LHCN-M2 (cell line): ENCODE results near the gene MRPL12. TPM values are rescaled to one million over a fixed set of nuclear protein-coding genes. Genes with fewer than 3 reads are reported as not detected.

ENCODE experiments used
- DNase-seq: peaks from one replicate; pipeline ENCODE4 v3.0.0-alpha.2; 2012; ENCODE audit warnings: low read depth
- total RNA-seq: library from RNA; depleted of rRNA; stranded (reverse); fragments of >200 nt; gene quantifications from 2 replicates; pipeline ENCODE4 v1.2.3, GENCODE V29; 2014

The MRPL12 gene
- total RNA-seq, 1 experiment from 2014 or later, result 31.3 TPM

DNA sequence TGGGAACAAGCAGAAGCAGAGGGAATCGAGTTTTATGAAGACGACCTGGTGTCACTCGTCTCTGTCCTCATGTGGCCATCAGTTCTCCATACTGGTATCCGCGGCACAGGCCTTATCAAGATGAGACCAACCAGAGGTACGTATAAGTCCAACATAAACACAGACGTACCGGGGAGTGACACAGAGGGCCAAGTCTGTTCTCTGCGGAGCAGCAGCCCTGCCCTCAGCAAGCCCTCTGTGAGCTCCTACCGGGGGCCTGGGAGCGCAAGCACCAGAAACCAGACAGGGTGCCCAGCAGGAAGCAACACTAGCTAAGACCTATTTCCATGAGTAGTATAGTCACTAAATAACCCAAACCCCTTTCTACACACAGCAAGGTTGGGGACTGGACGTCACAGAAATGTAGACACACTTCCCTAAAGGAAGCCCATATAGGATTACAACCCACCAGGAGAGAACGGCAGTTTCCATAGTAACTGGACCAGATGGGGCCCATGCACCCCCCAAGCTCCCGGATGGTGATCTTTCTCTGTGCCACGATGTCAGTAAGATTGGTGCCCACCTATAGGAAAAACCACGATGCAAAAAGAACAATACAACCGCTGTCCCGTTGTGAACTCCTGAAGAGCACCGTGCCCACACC is 20.5 kb upstream of the MRPL12 start:
- no peak for DNase-seq

DNA sequence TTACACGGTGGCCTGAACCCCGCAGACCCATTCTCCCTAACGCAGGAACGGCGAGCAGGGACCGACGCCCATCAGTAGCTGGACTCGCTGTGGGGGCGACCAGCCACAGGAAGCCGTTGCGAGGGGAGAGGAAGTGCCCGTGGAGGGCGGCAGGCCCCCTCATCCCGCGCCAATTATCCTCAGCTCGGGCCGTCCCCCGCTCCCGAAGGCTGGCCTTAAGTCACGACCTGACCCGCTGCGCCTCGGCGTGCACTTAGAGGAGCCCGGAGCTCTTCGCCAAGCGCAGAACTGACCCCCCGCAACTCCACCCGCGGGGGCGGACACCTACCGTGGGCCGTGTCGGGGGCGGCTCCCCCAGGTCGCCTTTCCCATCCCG is 20.0 kb upstream of the MRPL12 start:
- DNase-seq, result no peak

DNA sequence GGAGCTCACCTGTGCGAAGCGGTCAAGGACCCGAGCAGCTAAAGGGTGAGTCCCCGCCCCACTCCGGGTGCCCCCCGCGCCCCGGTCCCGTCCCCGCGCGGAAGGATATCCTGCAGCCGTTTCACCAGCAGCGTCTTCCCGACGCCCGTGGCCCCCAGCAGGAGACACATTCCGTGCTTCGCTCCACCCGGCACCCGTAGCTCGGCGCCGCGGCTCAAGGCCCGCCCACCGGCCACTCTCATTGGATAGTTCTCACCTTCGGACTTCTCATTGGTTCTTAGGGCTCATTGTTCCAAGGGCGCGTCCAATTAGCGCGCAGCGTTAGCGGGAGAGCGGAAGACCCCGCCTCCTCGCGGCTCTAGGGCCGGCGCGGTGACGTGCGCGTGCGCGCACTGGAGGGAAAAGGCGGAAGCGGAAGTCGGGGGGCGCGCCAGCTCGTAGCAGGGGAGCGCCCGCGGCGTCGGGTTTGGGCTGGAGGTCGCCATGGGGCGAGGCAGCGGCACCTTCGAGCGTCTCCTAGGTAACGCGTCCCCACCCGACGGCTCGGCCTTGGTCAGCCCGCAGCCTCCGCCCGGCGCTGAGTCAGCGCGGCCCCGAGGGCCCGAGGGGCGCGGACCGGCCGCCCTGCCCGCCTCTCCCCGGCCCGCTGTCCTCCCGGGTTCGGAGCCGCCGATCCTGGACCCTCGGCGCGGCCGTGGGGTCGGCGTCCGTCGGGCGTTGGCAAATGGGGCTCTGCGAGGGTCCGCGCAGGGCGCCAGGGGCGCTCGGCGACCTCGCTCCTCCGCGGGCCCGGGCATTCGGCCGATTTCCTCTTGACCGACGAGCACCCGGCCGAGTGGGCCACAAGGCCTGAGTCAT is 19.4 kb upstream of the MRPL12 start, which contains the start of the genes ARL16 and HGS:
Gene ARL16 (minus strand): TSS at position 214 of the 858 bp plus-strand sequence. CDS start 44 bp downstream, at position 170.
Gene HGS (plus strand): TSS at position 428 of the 858 bp plus-strand sequence. CDS start 56 bp downstream, at position 484.
- peak; percentile 99 for DNase-seq

DNA sequence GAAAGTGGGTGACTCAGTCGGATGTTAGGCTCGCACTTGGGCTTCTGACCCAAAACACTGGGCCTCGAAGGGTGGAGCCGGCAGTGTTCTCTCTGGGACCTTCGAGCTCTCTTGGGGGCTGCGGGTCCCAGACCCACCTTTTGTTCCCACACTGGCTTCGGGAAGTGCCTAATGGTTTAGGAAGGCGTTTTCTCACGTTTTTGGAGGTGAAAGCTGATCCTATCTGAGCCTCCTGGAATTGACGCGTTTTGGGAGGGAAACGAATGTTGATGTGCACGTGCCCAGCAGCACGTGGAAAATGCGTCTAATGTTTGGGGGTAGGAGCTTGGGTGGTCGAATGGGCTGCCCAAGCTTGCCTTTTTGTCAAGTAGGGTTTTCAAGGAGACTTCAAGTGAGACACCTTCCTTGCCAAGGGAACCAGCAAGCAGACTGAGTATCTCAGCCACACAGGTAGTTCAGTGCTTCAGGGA is 18.7 kb upstream of the MRPL12 start:
- peak; percentile 88 for DNase-seq

DNA sequence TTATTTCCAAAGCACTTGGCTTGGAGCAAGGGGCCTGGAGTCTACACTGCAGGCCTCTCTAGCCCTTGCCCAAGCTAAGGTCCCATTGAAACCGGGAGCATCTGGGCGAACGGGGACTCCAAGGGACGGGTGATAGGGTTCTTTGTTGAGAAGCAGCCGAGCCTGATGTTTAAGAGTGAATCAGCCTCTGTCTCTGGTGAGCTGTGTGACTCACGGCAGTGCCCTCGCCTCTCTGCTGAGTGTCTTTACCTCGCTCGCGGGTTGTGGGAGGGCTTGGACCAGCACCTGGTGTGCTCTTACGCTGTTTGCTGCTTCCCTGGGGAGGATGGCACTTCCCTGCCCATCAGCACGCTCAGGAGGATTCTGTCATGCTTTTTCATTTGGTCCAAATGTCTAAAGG is 18.1 kb upstream of the MRPL12 start:
- DNase-seq, result peak; percentile 87

DNA sequence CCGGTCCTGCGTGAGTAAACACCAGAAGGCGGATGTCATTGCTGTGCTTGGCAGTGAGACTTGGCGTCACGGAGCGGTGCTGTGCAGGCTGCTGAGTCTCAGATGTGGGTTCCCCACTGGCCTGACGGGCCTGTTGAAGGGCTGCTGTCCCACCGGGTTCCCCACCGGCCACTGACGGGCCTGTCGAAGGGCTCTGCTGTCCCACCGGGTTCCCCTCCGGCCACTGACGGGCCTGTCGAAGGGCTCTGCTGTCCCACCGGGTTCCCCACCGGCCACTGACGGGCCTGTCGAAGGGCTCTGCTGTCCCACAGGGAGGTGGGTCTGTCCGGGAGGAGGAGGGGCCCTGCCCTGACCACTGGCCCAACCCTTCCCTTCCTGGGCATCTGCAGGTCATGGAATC is 16.6 kb upstream of the MRPL12 start:
- DNase-seq, result no peak

DNA sequence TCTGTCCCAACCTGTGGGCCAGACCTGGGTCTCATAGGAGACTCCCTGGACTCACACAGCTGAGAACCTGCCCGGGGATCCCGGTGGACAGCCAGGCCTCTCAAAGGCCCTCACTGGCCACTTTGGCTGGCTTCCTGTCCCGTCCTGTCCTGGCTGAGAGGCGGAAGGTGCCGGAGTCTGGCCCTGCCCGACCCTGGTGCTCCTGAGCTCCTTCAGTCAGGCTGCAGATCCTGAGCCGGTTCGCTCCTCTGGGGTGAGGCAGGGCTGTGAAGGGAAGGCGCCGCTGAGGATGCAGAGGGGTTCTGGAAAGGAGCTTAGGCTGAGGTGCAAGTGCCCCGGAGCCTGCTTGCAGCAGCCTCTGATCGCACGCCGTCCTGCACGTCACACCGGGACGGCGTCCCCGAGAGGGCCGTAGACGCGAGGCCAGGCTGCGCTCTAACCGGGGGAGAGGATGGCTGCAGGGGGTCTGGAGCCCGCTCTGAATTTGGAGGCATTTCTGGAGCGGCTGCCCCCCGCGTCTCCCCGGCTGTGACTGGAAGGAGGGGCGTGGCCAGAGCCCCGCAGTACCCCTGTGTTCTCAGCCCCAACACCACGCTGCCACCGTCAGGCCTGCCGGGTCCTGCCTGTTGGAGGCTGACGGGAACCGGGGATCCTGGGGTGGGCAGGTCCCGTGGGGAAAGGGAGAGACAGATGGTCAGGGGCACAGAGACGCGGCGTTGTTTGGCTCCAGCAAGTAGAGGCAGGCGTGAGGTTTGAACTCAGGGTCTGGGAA is 15.2 kb upstream of the MRPL12 start:
- DNase-seq, result no peak

DNA sequence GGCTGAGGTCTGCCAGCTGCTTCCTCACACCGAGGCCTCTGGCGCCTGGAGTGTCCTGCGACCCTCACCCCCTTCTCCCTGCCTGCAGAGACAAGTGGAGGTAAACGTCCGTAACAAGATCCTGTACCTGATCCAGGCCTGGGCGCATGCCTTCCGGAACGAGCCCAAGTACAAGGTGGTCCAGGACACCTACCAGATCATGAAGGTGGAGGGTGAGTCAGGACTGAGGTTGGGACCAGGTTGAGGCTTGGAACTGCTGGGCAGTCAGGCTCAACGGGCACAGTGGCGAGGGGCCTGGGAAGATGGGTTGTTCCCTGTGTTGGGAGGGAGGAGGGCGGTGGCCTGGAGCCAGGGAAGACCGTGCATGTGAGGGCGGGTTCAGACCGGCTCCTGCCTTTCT is 14.6 kb upstream of the MRPL12 start:
- DNase-seq, result no peak

DNA sequence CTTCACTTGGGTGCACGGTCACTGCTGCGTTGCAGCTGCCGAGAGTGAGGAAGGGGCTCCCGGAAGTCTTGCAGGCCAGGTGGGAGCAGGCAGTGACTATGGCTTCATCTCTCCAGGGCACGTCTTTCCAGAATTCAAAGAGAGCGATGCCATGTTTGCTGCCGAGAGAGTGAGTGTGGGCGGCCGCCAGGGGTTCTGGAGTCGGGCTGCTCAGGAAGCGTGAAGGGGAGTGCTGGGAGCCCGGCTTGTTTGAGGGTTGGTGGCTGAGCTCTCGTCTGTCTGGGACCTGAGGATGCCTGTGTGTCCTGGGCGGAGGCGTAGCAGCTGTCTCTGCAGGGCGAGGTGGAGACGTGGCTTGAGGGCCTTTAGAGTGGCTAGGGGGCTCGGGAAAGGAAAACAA is 13.1 kb upstream of the MRPL12 start:
- DNase-seq, result no peak

DNA sequence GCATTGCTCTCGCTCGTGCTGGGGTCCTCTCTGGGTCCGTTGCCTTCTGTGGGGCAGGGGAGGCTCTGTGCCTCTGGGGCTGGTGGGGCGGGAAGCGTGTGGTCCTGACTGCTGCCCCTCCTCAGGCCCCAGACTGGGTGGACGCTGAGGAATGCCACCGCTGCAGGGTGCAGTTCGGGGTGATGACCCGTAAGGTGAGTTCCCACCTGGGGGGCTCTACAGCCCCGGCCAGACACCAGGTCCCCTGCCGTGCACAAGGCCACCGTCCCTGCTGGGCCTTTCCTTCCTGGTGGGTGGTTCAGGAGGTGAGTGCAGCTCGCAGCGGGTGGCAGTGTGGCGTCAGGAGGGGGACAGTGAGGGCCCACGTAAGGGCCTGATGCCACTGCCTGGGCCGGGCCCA is 12.6 kb upstream of the MRPL12 start:
- no peak for DNase-seq

DNA sequence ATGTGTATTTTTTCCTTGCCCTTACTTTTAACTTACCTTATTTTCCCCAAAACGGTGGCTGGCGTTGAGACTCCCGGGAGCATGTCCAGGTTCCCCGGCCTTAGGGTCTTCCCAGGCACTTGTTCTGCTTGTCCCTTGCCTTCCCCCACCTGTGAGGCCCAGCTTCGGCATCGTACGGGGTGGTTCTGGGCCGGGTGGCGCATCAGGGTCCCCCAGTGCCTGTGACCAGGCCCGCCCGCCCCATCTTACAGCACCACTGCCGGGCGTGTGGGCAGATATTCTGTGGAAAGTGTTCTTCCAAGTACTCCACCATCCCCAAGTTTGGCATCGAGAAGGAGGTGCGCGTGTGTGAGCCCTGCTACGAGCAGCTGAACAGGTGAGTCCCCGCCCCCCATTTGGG is 12.0 kb upstream of the MRPL12 start:
- DNase-seq, result no peak

DNA sequence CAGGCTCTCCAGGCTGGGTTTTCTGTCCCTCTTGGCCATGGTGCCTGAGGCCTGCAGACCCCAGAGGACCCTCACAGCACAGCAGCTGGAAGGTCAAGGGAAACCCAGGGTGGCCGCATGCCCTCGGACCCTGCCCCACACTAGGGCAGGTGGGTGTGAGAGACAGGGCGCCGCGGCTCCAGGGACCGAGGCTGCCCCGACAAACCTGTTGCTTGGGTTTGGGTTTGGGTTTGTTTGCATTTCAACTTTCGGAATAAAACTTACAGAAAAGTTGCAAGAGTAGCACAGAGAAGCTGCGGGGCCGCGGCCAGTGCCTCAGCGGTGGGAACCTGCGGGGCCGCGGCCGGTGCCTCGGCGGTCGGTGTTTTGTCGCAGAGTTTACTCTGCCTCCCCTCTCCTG is 11.6 kb upstream of the MRPL12 start:
- no peak for DNase-seq

DNA sequence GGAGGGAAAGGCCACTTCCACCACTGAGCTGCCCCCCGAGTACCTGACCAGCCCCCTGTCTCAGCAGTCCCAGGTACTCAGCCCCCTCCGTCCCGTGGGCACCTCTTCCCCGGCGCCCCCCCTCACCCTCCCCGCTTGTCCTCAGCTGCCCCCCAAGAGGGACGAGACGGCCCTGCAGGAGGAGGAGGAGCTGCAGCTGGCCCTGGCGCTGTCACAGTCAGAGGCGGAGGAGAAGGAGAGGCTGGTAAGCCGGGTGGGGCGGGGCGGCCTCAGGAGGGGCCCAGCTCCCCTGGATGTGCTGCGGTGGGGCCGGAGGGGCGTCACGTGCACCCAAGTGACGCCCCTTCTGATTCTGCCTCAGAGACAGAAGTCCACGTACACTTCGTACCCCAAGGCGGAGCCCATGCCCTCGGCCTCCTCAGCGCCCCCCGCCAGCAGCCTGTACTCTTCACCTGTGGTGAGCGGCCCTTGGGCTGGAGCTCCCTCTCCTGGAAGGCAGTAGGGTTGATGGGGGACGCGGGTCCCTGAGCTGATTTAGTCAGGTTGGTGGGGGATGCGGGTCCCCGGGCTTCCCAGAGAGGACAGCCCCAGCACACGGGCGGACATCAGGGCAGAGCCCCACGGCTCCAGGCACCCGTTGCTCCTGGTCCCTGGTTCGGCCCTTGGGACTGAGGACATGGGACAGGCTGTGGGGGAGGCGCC is 9.5 kb upstream of the MRPL12 start:
- no peak for DNase-seq

DNA sequence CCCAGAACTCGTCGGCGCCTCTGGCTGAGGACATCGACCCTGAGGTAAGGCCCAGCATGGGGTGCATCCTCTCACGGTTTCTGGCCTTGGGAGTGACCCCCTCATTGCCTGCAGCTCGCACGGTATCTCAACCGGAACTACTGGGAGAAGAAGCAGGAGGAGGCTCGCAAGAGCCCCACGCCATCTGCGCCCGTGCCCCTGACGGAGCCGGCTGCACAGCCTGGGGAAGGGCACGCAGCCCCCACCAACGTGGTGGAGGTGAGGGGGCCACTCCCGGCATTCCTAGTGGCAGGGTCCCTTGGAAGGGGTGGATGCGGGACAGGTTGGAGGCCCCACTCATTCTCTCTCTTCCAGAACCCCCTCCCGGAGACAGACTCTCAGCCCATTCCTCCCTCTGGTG is 8.4 kb upstream of the MRPL12 start:
- DNase-seq, result no peak

DNA sequence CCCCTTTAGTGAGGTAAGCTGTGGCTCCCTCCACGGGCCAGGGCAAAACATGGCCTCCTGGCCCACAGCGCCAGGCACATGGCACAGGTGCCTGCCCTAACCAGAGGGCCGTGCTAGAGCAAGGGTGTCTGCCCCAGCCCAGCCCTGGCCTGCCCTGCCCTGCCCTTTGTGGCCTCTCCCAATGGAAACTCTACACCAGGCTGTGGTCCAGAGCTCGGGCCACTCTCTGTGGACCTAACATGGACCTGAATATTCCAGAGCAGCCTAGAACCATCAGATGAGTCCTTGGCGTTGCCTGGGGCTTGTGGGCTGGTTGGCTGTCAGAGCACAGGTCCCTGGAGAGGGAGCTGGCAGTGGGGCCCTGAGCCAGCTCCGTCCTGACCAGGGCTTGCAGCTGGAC is 8.0 kb upstream of the MRPL12 start:
- no peak for DNase-seq

DNA sequence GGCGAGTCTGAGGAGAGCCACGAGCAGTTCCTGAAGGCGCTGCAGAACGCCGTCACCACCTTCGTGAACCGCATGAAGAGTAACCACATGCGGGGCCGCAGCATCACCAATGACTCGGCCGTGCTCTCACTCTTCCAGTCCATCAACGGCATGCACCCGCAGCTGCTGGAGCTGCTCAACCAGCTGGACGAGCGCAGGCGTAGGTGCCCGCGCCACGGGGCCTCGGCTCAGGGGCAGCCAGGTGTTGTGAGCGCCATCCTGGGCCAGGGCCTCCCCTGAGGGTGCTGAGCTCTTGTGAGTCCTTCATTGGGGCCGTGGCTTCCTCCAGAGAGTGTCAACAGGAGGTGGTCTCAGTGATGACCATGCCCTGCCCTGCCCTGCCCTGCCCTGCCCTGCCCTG is 7.4 kb upstream of the MRPL12 start:
- no peak for DNase-seq

DNA sequence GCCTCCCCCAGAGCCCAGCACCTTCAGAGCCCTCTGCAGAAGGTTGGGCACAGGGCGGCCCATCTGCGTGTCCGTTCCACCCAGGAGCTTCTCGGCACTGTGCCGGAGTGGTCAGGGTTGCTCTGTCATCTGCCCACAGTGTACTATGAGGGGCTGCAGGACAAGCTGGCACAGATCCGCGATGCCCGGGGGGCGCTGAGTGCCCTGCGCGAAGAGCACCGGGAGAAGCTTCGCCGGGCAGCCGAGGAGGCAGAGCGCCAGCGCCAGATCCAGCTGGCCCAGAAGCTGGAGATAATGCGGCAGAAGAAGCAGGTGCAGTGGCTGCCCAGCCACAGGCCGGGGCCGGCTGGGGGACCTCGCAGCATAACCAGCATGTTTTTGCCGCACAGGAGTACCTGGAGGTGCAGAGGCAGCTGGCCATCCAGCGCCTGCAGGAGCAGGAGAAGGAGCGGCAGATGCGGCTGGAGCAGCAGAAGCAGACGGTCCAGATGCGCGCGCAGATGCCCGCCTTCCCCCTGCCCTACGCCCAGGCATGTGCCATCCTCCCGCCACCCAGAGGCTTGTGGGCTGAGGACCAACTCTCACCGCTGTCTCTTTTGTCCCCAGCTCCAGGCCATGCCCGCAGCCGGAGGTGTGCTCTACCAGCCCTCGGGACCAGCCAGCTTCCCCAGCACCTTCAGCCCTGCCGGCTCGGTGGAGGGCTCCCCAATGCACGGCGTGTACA is 6.8 kb upstream of the MRPL12 start:
- DNase-seq, result no peak

DNA sequence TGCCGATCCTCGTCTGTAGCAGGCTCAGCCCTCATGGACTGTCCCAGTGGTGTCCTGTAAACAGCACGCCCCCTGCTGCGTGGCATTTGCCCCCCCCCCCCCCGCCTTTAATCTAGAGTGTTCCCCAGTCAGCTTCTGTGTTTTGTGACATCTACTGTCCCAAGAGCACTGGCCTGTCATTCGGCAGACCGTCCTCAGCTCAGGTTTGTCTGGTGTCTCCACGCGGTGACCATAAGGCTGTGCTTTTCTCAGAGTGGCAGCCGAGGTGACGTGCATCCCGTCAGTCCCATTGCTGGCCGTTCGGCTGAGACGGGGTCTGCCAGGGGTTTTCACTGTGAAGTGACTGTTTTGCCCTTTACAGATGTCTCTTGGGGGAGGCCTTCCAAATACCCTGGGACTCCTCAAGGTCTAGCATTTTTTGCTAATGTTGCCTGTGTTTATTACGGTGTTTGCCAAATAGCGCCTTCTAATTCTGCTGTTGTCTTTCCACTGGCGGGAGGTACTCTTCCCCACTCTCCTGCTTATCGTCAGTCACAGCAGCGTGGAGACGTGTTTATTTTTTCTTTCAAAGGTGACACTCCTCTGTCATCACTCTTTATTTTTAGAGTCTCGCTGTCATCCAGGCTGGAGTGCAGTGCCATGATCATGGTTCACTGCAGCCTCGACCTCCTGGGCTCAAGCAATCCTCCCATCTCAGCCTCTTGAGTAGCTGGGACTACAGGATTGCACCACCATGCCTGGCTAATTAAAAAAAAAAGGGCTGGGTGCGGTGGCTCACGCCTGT is 5.7 kb upstream of the MRPL12 start:
- no peak for DNase-seq

DNA sequence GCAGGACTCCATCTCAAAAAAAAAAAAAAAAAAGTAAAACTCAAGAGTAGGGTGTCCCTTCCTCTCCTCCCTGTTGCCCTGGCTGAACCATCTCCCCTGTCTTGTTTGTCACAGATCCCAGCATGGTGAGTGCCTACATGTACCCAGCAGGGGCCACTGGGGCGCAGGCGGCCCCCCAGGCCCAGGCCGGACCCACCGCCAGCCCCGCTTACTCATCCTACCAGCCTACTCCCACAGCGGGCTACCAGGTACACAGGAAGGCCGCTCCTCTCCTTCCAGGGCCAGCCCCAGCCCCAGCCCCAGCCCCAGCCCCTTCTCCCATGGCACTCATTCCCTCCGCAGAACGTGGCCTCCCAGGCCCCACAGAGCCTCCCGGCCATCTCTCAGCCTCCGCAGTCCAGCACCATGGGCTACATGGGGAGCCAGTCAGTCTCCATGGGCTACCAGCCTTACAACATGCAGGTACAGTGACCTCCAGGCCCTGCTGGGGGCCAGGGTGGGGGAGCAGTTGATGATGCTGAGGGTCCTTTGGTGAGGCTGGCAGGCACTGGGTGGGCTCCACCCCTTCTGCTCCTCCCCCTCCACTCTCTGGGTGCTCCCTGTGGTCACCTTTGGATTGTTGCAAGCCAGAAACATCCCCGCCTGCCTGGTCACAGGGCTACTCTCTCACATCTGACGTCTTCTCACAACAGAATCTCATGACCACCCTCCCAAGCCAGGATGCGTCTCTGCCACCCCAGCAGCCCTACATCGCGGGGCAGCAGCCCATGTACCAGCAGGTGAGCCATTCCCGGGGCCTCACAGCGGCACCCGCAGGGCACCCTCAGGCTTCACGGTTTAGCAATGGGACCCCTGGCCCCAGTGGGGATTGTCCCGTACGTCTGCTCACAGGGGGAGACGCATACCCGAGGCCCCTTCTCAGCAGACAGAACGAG is 2.5 kb upstream of the MRPL12 start:
- DNase-seq, result no peak
